ENCODE measurements around the gene LIMS2. TPM values are rescaled to one million over a fixed set of nuclear protein-coding genes. Genes with fewer than 3 reads are reported as not detected.

LIMS2 gene
- total RNA-seq, 1 donor: 14.8 TPM

- Histone ChIP-seq H3K4me2 (ENCODE audit: insufficient read depth, low read length) (peak overlapping the region; percentile 74), H3K4me3 (ENCODE audit: insufficient read depth, low read length) (peak overlapping the region; percentile 61), H2AFZ (ENCODE audit: low read length) (peak overlapping the region; percentile 85), H3K27me3 (ENCODE audit: insufficient read depth, low read length) (peaks cover 23% of the 10 kb centered on the region), H3K9me3 (ENCODE audit: low read depth, low read length) (no peaks in the 10 kb centered on the region), H4K20me1 (ENCODE audit: insufficient read depth, low read length) (no peaks in the 10 kb centered on the region), H3K4me1 (ENCODE audit: insufficient read depth, low read length) (peaks cover 11% of the 10 kb centered on the region), H3K79me2 (ENCODE audit: insufficient read depth, low read length) (no peaks in the 10 kb centered on the region), H3K36me3 (ENCODE audit: insufficient read depth, low read length) (no peaks in the 10 kb centered on the region), H3K27ac (ENCODE audit: low read depth, low read length) (no peak overlapping the region)
- peak; percentile 65 for DNase-seq (ENCODE audit: insufficient read length, low spot score, missing footprints)
- TF ChIP-seq CTCF (IDR thresholded peaks at IDR 0.05; ENCODE audit: extremely low read depth, low read depth, low read length): no peak
Observed at GRCh38 chr2:127680706-127681287, 5.5 kb upstream of the LIMS2 start.

GRCh38 chr2:127679680-127680361, 4.5 kb upstream of the LIMS2 start:
- Histone ChIP-seq H3K36me3 (ENCODE audit: insufficient read depth, low read length) (no peaks in the 10 kb centered on the region), H3K27ac (ENCODE audit: low read depth, low read length) (no peak overlapping the region), H2AFZ (ENCODE audit: low read length) (no peak overlapping the region), H4K20me1 (ENCODE audit: insufficient read depth, low read length) (no peaks in the 10 kb centered on the region), H3K4me3 (ENCODE audit: insufficient read depth, low read length) (no peak overlapping the region), H3K4me2 (ENCODE audit: insufficient read depth, low read length) (no peak overlapping the region), H3K4me1 (ENCODE audit: insufficient read depth, low read length) (peaks cover 14% of the 10 kb centered on the region), H3K27me3 (ENCODE audit: insufficient read depth, low read length) (peaks cover 23% of the 10 kb centered on the region), H3K79me2 (ENCODE audit: insufficient read depth, low read length) (no peaks in the 10 kb centered on the region), H3K9me3 (ENCODE audit: low read depth, low read length) (no peaks in the 10 kb centered on the region)
- no peak for TF ChIP-seq CTCF (IDR thresholded peaks at IDR 0.05; ENCODE audit: extremely low read depth, low read depth, low read length)
- peak; percentile 78 for DNase-seq (ENCODE audit: insufficient read length, low spot score, missing footprints)

DNA sequence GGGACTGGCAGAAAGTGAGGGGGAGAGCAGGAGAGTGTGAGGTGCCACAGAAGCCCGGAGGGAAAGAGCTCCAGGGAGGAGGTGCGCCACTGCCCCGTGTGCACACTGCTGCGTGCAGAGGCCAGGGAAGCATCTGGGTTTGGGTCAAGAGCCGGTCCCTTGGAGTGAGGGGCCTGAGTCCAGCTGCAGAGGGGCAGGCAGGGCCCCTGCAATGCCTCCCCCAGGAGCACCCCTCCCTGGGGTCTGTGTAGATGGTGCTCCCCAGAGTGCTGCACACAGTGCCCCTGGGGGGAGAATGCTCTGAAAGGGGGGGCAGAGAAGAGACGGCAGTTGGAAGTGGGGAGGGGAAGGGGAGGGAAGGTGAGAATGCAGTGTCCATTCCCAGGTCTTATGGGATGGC, 3.7 kb upstream of the LIMS2 start:
- Histone ChIP-seq H3K79me2 (ENCODE audit: insufficient read depth, low read length) (no peaks in the 10 kb centered on the region), H2AFZ (ENCODE audit: low read length) (no peak overlapping the region), H3K4me3 (ENCODE audit: insufficient read depth, low read length) (no peak overlapping the region), H3K27me3 (ENCODE audit: insufficient read depth, low read length) (peaks cover 31% of the 10 kb centered on the region), H3K9me3 (ENCODE audit: low read depth, low read length) (no peaks in the 10 kb centered on the region), H3K27ac (ENCODE audit: low read depth, low read length) (no peak overlapping the region), H3K4me2 (ENCODE audit: insufficient read depth, low read length) (no peak overlapping the region), H3K36me3 (ENCODE audit: insufficient read depth, low read length) (no peaks in the 10 kb centered on the region), H4K20me1 (ENCODE audit: insufficient read depth, low read length) (no peaks in the 10 kb centered on the region), H3K4me1 (ENCODE audit: insufficient read depth, low read length) (peaks cover 14% of the 10 kb centered on the region)
- no peak for TF ChIP-seq CTCF (IDR thresholded peaks at IDR 0.05; ENCODE audit: extremely low read depth, low read depth, low read length)
- peak; percentile 72 for DNase-seq (ENCODE audit: insufficient read length, low spot score, missing footprints)

GRCh38 chr2:127678531-127678930, 3.2 kb upstream of the LIMS2 start:
- H3K9me3 ChIP-seq (ENCODE audit: low read depth, low read length): no peaks in the 10 kb centered on the region
- peaks cover 14% of the 10 kb centered on the region for H3K4me1 ChIP-seq (ENCODE audit: insufficient read depth, low read length)
- no peak overlapping the region for H2AFZ ChIP-seq (ENCODE audit: low read length)
- no peaks in the 10 kb centered on the region for H3K79me2 ChIP-seq (ENCODE audit: insufficient read depth, low read length)
- no peak overlapping the region for H3K27ac ChIP-seq (ENCODE audit: low read depth, low read length)
- no peak overlapping the region for H3K4me2 ChIP-seq (ENCODE audit: insufficient read depth, low read length)
- no peaks in the 10 kb centered on the region for H3K36me3 ChIP-seq (ENCODE audit: insufficient read depth, low read length)
- H3K27me3 ChIP-seq (ENCODE audit: insufficient read depth, low read length): peaks cover 32% of the 10 kb centered on the region
- DNase-seq (ENCODE audit: insufficient read length, low spot score, missing footprints): no peak
- no peak overlapping the region for H3K4me3 ChIP-seq (ENCODE audit: insufficient read depth, low read length)
- no peaks in the 10 kb centered on the region for H4K20me1 ChIP-seq (ENCODE audit: insufficient read depth, low read length)
- no peak for TF ChIP-seq CTCF (IDR thresholded peaks at IDR 0.05; ENCODE audit: extremely low read depth, low read depth, low read length)
